HG03280 (cell line): ENCODE results near the gene RAB30.

ENCODE experiments used
- ATAC-seq: cut with Tn5 transposase; IDR thresholded peaks from one replicate; pipeline ENCODE4 v1.9.1; 2021; ENCODE audit warnings: mild to moderate bottlenecking, moderate library complexity; ENCODE audit not compliant: unreplicated experiment

RAB30 gene

GRCh38 chr11:83070731-83071566 lies 748 bp downstream of the RAB30 start:
- no peak for ATAC-seq

DNA sequence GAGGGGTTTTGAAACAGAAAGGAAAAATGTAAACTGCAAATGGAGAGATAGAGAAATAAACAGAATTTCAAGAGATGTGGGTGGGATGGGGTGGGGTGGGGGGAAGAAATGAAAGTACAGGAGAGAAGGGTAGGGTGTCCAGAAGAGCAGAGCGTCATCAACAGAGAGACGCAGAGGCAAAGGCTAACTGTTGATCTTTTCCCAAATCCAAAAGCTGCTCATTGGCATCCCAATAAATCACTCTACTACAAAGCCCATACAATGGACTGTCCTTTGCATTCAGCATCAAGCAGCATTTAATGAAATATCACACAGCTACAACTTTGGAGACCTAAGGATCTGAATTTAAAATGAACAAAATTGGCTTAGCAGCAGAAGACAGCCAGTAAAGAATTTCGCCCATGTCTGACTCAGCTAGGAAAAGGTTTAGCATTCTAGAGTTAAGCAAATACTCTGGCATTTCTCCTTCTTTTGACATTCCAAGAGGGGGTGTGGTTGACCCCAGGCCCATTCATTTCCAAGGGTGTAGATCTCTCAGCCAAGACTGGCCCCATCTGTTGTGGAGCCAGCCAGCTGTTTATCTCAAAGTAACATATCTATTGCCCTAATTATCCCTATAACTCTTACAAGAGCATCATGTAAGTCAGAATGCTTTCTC lies 1.5 kb downstream of the RAB30 start:
- no peak for ATAC-seq

DNA sequence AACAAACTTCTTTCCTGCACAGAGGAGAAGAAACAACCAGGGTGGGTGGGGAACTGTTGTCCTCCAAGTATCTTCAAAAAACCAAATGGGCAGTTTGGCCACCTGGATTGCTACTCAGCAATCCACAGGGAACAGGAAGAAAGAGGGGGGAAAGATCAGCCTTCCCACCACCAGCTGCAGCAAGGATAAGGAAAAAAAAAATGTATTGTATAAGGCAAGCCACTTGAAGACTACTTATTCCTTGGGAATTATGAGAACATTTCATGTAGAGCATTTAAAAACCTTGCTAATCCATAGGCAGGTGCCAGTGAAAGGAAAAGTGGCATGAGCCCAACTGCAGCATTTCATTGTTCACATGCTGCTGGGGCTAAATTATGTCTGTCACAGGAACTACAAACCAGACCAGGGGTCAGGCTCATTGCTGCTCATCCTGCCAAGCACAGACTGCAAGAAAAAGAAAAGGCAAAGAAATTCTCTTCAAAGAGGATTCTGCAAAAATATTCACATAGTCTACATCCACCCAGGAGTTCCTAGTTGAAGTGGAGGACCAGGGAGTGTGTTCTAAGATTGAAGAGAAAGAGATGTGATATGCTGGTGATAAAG lies 2.2 kb downstream of the RAB30 start:
- no peak for ATAC-seq

DNA sequence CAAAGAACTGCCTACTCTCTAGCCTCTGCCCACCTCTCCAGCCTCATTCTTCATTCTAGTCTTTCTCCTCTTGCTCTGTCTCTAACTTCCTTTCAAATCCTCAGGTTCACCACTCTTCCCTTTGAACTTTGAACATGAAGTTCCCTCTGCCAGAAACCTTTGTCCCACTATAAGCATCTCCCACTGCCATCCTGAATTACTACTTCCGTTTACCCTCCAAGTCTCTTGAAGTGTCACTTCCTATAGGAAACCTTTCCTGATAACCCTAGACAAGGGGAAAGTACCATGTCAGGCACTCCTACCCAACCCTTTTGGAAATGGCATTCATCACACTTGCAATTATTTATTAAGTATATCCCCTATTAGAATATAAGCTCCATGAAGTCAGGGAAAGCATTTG lies 3.1 kb downstream of the RAB30 start:
- ATAC-seq = no peak

GRCh38 chr11:83064011-83064410 lies 7.7 kb downstream of the RAB30 start:
- no peak for ATAC-seq

- ATAC-seq = peak; percentile 68
Measured at GRCh38 chr11:83063073-83063754, 8.5 kb downstream of the RAB30 start.

DNA sequence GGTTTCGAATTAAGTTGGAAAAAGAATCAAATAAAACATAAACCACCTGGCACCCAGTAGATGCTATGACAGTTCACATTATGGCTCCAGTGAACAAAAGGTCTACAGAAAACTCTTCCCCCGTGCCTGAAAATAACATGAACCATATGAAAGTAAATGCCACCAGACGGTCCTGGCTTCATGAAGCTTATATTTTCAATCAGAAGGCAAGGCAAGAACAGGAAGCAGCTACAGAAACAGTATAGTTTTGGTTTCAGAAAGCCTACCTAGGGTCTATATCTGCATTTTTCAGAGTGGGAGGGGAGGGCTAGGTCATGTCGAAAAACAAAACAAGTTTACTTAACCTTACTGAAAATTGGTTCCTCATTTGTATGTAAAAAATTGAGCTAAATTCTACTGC lies 9.8 kb downstream of the RAB30 start:
- ATAC-seq = peak; percentile 77

GRCh38 chr11:83060965-83061364 lies 10.7 kb downstream of the RAB30 start:
- ATAC-seq = no peak

- no peak for ATAC-seq
Measured at GRCh38 chr11:83057721-83058120, 14.0 kb downstream of the RAB30 start.

GRCh38 chr11:83056611-83057010 lies 15.1 kb downstream of the RAB30 start:
- no peak for ATAC-seq

DNA sequence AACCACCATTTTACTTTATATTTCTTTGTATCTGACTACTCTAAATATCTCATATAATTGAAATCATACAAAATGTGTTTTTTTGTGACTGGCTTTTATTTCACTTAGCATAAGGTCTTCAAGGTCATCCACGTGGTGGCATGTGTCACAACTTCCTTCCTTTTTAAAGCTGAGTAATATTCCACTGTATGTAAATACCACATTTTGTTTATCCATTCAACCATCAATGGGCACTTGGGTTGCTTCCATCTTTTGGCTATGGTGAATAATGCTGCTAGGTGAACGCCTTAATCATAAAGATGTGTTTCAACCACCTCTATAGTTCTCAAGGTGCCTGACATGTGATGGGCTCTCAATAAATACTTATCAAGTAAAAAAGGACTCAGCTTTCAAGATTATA lies 15.5 kb downstream of the RAB30 start:
- no peak for ATAC-seq

DNA sequence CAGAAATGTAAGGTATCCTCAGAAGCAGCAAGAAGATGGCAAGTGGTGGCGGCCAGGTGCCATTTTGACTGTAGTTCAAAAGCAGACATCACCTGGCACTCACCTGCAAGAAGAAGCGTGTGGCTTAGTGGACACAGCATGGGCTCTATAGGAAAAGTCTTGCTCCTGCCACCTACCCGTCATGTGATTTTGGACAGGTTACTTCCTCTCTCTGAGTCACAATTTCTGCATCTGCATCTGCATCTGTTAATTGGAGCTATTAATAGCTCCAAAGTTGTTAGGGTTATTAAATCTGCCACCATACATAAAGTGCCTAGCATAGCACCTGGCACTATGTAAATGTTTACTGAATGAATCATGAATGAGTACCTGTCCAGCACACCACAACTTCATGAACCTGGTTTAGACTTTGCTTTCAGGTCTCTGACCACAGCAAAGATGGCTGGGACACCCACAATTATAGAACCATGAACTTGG lies 16.8 kb downstream of the RAB30 start:
- peak; percentile 58 for ATAC-seq

DNA sequence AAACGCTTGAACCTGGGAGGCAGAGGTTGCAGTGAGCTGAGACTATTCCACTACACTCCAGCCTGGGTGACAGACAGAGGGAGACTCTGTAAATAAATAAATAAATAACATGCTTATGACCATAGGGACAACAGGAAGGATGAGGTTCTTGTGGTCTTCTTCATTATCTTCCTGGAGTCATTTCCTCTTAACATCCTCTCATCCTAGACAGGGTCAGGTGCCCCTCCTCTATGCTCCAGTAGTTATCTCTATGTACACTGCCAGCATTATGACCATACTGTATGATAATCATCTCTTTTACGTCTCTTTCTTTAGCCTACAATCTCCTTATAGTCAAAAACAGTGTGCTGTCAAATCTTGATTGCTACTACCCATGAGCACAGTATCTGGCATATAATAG lies 17.7 kb downstream of the RAB30 start:
- peak; percentile 51 for ATAC-seq

GRCh38 chr11:83051760-83052671 lies 19.7 kb downstream of the RAB30 start:
- no peak for ATAC-seq

- ATAC-seq = no peak
Measured at GRCh38 chr11:83047515-83048225, 24.0 kb downstream of the RAB30 start.

DNA sequence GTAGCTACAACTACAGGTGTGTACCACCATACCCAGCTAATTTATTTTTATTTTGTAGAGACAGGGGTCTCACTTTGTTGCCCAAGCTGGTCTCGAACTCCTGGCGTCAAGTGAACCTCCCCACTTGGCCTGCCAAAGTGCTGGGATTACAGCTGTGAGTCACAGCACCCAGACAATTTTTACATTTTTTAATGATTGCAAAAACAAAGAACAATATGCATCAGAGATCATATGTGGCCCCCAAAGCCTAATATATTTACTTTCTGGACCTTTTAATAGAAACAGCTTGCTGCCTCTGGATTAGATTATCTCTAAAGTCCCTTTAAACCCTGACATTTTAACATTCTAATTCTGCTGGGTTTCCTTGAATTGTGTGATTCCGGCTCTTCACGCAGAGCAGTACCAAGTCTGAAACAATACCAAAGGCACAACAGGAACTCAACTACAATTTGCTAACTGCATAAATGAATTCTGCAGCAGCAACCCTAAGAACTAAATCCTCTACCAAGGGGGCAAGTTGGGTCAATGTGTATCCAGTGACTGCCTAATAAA lies 25.0 kb downstream of the RAB30 start:
- ATAC-seq = no peak

GRCh38 chr11:83044958-83045712 lies 26.6 kb downstream of the RAB30 start:
- ATAC-seq = peak; percentile 62

DNA sequence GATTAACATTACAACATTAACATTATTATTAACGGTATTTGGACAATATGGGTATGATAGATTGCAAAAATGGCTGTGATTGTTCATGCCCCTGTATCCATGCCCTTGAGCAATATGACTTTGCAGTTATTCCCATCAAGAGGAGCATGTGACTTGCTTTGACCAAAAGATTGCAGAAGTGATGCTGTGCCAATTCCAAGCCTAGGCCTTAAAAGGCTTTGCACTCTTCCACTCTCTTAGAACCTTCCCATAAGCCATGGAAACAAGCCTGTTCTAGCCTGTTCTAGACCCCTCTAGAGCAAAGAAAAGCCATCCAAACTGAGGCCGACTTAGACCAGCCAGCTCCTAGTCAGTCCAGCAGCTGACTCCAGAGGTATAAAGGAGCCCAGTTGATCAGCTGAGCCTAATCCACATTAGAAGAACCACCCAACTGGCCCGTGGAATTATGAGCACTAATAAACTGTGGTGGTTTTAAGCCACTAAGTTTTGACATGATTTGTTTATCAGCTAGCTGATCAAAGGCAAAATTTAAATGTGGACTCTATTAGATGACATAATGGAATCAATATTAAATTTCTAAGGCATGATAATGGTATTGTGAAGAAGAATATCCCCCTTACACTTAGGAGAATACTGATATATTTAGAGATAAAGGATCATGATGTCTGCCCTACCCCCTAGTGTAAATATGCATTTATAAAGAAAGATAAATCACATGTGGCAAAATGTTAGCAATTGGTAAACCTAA lies 28.6 kb downstream of the RAB30 start:
- ATAC-seq = no peak
